Memory B cell (primary cell): Measurements from ENCODE around the gene ASB2.

Experiments
- ATAC-seq: fragments of 150-1000 bp; cut with Tn5 transposase; 2 replicates; pipeline ENCODE4 v1.10.0; 2021; ENCODE audit warnings: low read depth, mild to moderate bottlenecking, moderate library complexity
- DNase-seq, 2 donors: peaks; one replicate each; pipeline ENCODE4 v3.0.0; 2022; ENCODE audit warnings: low spot score in 2 of 2
- H3K27ac Mint-ChIP-seq: one replicate; pipeline ENCODE4 v1.8.0; 2022; ENCODE audit warnings: mild to moderate bottlenecking, moderate library complexity, mixed read lengths
- H3K27me3 Mint-ChIP-seq: one replicate; pipeline ENCODE4 v1.8.0; 2022; ENCODE audit warnings: mixed read lengths
- H3K36me3 Mint-ChIP-seq: one replicate; pipeline ENCODE4 v1.8.0; 2022; ENCODE audit warnings: mild to moderate bottlenecking, mixed read lengths
- H3K4me1 Mint-ChIP-seq: one replicate; pipeline ENCODE4 v1.8.0; 2022; ENCODE audit warnings: mixed read lengths
- H3K4me3 Mint-ChIP-seq: one replicate; pipeline ENCODE4 v1.8.0; 2022; ENCODE audit warnings: mild to moderate bottlenecking, moderate library complexity, mixed read lengths
- H3K9me3 Mint-ChIP-seq: one replicate; pipeline ENCODE4 v1.8.0; 2022; ENCODE audit warnings: mixed read lengths

ASB2 gene

DNA sequence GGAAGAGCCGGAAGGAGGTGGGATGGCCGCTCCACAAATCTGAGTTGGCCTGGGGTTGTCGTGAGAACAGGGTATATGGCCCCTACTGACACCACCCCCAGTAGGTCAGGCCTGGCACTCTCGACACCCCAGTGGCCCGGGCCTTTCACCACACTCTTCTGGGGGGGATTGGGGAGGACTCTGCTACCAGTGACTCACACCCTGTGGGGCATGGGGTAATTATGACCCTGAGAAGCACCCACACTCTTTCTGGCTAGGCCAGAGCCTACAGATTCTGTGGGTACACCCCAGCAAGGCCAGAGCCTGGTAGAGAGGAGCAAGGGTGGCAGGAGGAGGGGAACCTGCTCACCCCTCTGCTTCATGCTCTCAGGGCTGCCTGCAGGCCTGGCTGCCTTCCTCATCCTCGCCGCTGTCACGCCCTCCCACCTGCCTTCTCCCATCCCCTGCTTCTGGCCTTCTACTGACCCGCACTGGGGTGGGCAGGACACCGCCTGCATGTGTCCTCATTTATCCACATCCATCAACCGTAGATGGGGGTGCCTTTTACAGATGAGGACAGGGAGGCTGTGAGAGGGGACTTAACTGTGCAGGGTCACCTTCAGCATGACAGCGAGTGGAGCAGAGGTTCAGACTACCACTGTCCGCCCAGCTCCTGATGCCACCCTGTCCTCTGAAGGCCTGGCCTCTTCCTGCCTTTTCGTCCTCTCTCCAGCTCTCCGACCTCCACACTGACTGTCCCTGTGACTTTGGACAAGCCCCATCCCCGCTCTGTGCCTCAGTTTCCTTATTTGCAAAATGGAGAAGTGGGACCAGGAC, 18.4 kb downstream of the ASB2 start:
- H3K36me3 Mint-ChIP-seq: no peaks in the 10 kb centered on the region
- H3K27me3 Mint-ChIP-seq: no peaks in the 10 kb centered on the region
- ATAC-seq (no peak), DNase-seq (no peak)
- peaks cover 74% of the 10 kb centered on the region for H3K4me1 Mint-ChIP-seq
- peak overlapping the region; percentile 93 for H3K27ac Mint-ChIP-seq
- no peak overlapping the region for H3K4me3 Mint-ChIP-seq
- no peaks in the 10 kb centered on the region for H3K9me3 Mint-ChIP-seq

DNA sequence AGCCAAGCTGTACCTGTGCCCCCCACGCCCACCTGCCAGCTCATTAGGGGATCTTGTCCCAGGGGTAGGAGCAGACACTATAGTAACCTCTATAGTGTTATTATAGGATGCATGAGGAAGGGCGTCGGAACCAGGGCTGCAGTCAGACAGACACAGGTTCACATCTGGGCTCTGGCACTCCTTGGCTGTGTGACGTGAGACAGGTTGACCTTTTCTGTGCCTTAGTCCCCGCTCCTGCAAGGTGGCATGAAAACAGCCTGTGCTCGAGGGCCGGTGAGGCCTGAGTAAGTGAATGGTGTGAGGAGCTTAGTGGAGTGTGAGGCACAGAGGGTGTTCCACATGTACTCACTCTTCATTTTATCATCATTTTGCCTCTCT, 19.0 kb downstream of the ASB2 start:
- DNase-seq (no peak), ATAC-seq (no peak)
- no peak overlapping the region for H3K4me3 Mint-ChIP-seq
- H3K36me3 Mint-ChIP-seq: no peaks in the 10 kb centered on the region
- peak overlapping the region; percentile 72 for H3K27ac Mint-ChIP-seq
- no peaks in the 10 kb centered on the region for H3K9me3 Mint-ChIP-seq
- H3K4me1 Mint-ChIP-seq: peaks cover 71% of the 10 kb centered on the region
- no peaks in the 10 kb centered on the region for H3K27me3 Mint-ChIP-seq

DNA sequence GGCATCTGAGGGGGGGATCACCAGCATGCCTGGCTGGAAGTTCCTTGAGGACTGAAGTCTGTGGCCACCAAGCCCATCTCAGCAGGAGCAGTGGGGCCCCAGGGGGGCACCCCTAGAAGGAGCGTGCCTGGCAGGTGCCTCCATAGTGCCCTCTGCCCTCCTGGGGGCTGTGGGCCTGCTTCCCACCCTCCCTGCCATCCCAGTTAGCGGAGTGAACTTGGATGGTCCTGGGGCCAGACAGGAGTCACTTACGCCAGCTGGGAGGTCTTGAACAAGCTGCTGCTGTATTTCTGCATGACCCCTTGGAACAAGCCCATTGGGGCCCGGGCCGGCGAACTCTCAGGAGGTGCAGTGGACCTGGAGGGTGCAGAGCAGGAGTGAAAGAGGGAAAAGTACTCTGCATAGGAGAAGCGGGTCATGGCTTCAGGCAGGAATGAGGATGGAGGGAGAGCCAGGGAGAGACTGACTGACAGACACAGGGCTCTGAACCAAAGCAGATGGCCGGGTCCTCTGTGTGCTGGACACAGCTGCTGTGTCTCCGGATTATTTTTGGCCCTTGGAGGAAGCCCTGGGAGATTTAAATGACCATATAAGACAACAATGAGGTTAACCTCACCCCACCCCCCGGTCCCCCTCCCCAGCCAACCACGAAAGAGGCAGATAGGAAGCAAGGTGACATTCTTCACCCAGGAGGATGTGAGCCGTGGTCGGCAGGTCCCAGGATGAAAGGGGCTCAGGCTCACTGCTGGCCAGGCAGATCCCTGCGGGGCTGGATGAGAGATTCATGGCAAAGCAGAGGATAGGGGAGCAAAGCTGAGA, 19.6 kb downstream of the ASB2 start:
- DNase-seq (no peak), ATAC-seq (no peak)
- Mint-ChIP-seq H3K9me3 (no peaks in the 10 kb centered on the region), H3K4me3 (no peak overlapping the region), H3K36me3 (no peaks in the 10 kb centered on the region), H3K27me3 (no peaks in the 10 kb centered on the region), H3K4me1 (peaks cover 69% of the 10 kb centered on the region), H3K27ac (peak overlapping the region; percentile 72)

DNA sequence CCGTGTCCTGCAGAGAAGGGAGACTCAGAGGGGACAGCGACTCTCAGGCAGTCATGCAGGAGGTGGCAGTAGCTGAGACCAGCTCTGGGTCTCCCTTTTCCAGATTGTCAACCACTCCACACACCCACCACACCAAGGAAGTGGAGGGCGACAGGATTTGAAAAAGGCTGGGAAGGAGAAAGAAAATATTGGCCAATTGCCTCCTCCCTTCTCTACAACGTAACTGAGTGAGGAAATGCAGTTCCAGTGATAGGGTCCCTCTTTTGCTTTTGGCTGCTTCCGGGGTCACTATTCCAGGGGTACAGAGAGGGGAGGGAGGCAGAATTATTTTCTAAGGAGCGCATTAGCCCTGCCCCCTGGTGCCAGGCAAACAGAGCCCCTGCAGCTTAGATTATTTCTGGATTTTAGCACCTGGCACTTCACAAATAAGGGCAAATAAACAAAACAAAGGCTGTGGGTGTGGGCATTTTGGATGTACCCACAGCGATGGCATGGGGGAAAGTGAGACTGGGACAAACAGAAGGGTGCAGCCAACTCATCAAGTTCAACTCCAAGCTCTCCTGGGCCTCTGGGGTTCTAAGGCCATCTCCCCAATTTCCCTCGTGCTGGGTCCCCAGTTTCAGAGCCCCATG, 20.4 kb downstream of the ASB2 start:
- H3K4me1 Mint-ChIP-seq: peaks cover 62% of the 10 kb centered on the region
- H3K36me3 Mint-ChIP-seq: no peaks in the 10 kb centered on the region
- H3K27me3 Mint-ChIP-seq: no peaks in the 10 kb centered on the region
- DNase-seq (no peak), ATAC-seq (no peak)
- H3K4me3 Mint-ChIP-seq: peak overlapping the region; percentile 86
- H3K27ac Mint-ChIP-seq: peak overlapping the region; percentile 84
- no peaks in the 10 kb centered on the region for H3K9me3 Mint-ChIP-seq

DNA sequence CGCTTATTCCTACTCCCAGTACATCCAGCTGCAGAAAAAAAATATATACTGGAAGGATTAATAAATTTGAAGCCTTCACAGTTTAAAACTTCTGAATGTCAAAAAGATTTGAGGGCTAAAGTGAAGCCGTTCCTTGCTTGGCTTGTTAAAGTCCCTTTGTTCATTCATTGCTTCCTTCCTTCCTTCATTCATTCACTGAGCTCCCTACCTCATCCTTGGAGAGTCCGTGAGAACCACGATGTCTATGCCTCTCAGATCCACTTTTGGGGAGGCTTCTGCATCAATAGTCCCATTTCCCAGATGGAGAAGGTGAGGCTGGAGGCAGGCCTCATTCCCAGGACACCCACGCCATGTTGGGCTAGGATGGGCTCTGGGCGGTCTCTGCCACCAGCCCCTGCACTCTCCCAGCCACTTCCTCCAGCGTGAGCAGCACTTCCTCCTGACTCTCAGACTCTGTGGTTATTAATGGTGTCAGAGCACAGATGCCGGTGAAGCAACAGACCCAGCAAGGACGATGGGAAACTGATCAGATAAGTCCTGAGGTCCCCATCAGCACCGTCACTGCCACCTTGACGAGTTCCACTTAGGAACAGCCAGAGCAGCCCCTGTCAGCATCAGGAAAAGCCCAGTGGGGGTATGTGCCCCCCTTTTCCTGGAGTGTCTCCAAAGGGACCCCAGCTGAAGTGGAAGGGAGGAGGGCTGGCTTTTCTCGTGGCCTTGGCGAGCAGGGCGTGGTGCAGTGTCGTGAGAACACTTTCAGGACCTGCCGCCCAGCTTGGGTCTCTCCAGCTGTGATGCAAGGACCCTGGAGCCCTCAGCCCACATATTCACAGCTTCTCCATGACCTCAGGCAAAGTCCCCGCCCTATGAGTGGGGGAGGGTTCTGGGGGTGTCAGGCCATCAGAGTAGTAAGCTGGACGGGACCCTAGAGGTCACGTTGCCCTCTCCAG, 21.2 kb downstream of the ASB2 start:
- H3K36me3 Mint-ChIP-seq: peaks cover 2% of the 10 kb centered on the region
- peak overlapping the region; percentile 86 for H3K4me3 Mint-ChIP-seq
- no peaks in the 10 kb centered on the region for H3K27me3 Mint-ChIP-seq
- H3K4me1 Mint-ChIP-seq: peaks cover 55% of the 10 kb centered on the region
- no peaks in the 10 kb centered on the region for H3K9me3 Mint-ChIP-seq
- peak in 1 of 2 donors; percentile 56 for DNase-seq
- peak overlapping the region; percentile 84 for H3K27ac Mint-ChIP-seq
- ATAC-seq: peak; percentile 67

DNA sequence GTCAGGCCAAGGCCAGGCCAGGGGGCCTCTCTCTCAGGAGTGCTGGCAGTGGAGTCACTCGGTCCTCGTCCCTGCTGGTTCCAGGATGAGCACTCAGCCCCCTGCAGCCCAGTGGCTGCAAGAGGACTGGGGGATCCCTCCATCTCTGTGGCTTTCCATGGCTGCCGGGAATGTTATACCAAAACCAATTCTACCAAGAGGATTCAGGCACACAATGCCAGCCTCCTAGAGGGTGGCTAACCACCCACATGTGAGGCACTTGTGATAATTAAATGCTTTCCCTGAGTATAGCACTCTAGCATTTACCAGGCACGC, 21.9 kb downstream of the ASB2 start:
- ATAC-seq (no peak), DNase-seq (no peak)
- peaks cover 48% of the 10 kb centered on the region for H3K4me1 Mint-ChIP-seq

DNA sequence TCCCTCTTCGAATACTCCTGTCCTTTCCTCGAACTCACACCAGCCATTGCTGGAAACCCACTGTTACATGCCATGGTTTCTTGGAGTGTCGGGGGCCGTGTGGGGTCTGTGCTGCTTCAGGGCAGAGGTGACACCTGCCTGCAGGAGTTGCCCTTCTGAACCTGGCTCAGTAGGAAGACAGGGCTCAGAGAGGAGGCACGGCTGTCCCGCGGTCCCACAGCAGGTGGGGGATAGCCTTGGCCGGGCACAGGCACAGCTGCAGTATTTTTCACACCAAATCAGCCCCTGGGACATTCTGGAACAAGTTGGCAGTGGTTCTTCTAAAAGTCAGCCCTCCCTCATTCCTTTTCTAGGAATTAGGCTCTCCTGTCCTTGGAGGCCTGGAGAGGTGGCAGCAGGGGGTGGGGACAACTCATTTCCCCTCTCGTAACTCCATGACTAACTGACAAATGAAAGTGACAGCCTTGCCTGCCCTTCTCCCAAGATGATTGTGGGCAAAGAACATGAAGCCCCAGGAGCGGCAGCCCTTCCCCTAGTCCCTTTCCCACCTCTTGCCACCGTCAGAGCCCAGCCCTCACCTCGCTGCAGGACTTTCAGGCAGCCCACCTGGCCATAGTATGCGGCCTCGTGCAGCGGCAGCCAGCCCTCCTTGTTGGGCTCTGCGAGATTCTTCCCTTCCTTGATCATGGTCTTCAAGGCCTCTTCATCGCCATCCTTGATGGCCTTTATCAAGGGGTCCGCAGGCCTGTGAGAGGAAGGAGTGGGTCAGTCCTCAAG, 22.4 kb downstream of the ASB2 start:
- ATAC-seq: no peak
- Mint-ChIP-seq H3K4me1 (peaks cover 44% of the 10 kb centered on the region), H3K36me3 (peaks cover 2% of the 10 kb centered on the region), H3K27ac (no peak overlapping the region), H3K4me3 (peak overlapping the region; percentile 86), H3K9me3 (no peaks in the 10 kb centered on the region), H3K27me3 (no peaks in the 10 kb centered on the region)
- no peak for DNase-seq

More for the DNA sequence above, 21.9 kb downstream of the ASB2 start:
- Mint-ChIP-seq H3K36me3 (peaks cover 2% of the 10 kb centered on the region), H3K27me3 (no peaks in the 10 kb centered on the region), H3K9me3 (no peaks in the 10 kb centered on the region), H3K27ac (no peak overlapping the region), H3K4me3 (peak overlapping the region; percentile 86)

DNA sequence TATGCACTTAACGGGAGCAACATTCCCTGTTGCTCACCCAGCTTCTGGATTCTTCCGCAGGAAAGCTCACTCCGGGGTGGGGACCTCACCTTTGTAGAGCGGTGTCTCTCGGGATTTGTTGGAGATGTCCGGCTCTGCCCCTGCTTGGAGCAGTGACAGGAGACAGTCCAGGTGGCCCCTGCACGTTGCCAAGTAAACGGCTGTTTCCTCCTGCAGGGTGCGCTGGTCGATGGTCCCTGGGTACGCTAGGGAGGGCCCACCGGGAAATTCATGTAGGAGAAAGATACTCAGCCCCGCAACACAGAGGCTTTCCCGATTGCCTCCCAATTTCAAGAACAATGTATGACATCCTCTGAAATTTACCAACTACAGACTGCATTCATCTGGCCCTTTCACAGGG, 23.1 kb downstream of the ASB2 start:
- Mint-ChIP-seq H3K27ac (no peak overlapping the region), H3K4me3 (peak overlapping the region; percentile 51), H3K9me3 (no peaks in the 10 kb centered on the region), H3K27me3 (no peaks in the 10 kb centered on the region), H3K4me1 (peaks cover 37% of the 10 kb centered on the region), H3K36me3 (peaks cover 2% of the 10 kb centered on the region)
- DNase-seq (no peak), ATAC-seq (no peak)

DNA sequence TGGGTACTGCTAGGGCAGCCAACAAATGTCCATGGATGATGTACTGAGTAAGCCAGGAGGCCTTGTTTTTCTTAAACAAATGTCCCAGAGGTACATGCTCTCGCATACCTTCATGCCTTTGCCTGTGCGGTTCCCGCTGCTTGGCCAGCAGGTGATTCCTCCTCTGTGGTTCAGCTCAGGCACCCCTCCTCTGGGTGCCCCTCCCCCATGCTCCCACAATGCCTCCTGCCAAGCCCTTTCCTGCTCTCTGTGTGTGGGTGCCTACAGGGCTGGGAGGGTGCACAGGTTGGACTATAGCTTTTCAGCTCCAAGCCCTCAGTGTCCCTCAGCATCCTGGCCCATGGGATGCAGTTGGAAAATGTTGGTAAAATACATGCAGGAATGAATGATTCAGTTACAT, 23.5 kb downstream of the ASB2 start:
- Mint-ChIP-seq H3K27me3 (no peaks in the 10 kb centered on the region), H3K4me3 (no peak overlapping the region), H3K9me3 (no peaks in the 10 kb centered on the region), H3K27ac (no peak overlapping the region), H3K36me3 (peaks cover 2% of the 10 kb centered on the region), H3K4me1 (peaks cover 35% of the 10 kb centered on the region)
- no peak for ATAC-seq
- no peak for DNase-seq

DNA sequence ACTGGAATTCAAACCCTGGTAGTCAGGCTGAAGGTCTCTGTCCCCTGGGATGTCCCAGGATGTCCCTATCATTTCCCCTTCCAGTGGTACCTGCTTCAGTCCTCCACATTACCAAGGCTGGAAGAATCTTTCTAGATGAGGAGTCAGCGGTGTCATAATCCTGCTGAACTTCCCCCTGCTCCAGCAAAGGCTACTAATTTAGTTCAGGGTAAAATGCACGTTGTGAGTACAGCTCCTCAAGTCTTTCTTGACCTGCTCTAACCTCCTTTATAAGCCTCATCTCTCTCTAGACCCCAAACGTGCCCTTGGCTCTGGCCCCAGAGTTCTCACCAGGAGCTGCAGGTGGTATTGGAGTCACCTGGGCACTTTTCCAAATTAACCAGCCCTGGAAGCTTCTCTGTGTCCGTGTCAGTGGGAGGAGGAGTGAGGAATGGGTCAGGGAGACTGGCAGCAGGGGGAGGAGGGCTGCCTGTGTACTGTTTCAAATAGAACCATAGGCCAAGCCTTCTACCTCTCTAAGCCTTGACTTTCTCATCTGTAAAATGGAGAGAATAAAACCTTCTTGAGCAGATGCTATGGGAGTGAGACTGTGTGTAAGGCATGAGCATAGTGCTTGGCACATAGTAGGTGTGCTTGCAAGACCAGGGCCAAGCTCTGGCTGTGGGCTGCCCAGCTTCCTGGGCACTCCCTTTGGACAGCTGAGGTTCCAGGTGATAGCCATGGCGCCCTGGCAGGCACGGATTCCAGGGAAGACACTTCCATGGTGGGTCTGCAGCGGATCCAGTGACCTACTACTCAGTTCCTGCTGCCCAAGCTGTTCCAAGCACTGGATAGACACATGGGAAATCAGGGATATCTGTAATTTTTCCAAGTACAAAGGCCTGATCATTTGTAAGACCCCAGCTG, 24.5 kb downstream of the ASB2 start:
- Mint-ChIP-seq H3K4me1 (peaks cover 28% of the 10 kb centered on the region), H3K27ac (no peak overlapping the region), H3K9me3 (no peaks in the 10 kb centered on the region), H3K4me3 (no peak overlapping the region), H3K27me3 (no peaks in the 10 kb centered on the region), H3K36me3 (peaks cover 2% of the 10 kb centered on the region)
- no peak for DNase-seq
- no peak for ATAC-seq

DNA sequence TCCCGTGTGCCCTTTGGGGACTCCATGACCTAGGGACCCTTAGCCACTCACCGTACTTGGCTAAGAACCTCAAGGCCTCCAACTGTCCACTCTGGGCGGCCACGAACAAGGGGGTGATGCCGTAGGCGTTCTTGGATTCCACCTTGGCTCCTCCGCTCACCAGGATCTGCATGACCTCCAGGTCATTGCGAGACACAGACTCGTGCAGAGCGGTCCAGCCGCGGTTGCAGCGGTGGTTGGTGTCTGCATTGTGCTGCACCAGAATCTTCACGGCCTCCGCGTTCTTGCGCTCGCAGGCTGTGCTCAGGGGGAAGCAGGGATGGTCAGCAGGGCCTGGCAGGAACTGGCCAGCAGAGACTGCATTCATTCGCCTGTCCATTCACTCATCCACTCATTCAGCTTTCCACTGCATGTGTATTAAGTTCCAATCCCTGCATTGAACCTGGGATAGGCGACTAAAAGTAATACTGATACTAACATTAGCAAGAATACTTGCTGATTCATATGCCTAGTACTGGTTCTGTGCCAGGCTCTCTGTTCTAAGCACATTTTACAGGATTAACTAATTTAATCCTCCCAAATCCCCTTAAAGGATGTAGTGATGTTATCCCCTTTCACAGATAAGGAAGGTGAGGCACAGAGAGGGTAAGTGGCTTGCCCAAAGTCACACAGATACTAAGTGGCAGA, 25.3 kb downstream of the ASB2 start:
- no peak for DNase-seq
- H3K27me3 Mint-ChIP-seq: no peaks in the 10 kb centered on the region
- H3K4me1 Mint-ChIP-seq: peaks cover 24% of the 10 kb centered on the region
- no peaks in the 10 kb centered on the region for H3K9me3 Mint-ChIP-seq
- no peak overlapping the region for H3K27ac Mint-ChIP-seq
- no peak overlapping the region for H3K4me3 Mint-ChIP-seq
- ATAC-seq: no peak
- peaks cover 5% of the 10 kb centered on the region for H3K36me3 Mint-ChIP-seq
